ENCODE measurements around the gene CLMN.

CLMN gene

DNA sequence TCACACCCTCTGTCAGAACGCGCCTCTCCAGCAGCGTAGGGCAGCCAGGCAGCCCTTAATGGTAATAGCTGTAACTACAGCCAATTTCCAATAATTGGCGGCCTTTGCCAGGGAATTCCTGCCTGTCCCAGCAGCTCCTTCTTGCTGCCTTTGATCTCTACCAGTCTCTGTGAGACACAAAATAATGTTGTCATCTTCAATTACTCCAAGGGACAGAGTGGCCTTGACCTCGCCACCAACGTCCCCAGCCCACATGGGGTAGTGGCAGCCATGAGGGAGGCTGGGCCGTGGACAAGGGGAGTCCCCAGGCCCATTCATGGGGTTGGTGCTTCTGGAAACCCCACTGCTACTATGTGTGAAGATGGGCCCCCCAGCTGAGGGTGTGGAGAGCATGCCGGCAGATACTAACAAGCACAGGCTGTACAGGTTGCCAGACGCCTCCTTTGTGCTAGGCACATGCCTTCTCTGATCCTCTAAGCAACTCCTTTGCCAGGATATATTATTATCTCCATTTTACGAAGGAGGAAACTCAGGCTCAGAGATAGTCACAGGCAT lies 17.4 kb upstream of the CLMN start:
- TF ChIP-seq, protein P1, sequence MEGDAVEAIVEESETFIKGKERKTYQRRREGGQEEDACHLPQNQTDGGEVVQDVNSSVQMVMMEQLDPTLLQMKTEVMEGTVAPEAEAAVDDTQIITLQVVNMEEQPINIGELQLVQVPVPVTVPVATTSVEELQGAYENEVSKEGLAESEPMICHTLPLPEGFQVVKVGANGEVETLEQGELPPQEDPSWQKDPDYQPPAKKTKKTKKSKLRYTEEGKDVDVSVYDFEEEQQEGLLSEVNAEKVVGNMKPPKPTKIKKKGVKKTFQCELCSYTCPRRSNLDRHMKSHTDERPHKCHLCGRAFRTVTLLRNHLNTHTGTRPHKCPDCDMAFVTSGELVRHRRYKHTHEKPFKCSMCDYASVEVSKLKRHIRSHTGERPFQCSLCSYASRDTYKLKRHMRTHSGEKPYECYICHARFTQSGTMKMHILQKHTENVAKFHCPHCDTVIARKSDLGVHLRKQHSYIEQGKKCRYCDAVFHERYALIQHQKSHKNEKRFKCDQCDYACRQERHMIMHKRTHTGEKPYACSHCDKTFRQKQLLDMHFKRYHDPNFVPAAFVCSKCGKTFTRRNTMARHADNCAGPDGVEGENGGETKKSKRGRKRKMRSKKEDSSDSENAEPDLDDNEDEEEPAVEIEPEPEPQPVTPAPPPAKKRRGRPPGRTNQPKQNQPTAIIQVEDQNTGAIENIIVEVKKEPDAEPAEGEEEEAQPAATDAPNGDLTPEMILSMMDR (IDR thresholded peaks at IDR 0.05; ENCODE audit: borderline replicate concordance, insufficient read depth, low read depth, low read length) = no peak
- H3K4me3 ChIP-seq (ENCODE audit: low read depth, low read length) = no peak overlapping the region

DNA sequence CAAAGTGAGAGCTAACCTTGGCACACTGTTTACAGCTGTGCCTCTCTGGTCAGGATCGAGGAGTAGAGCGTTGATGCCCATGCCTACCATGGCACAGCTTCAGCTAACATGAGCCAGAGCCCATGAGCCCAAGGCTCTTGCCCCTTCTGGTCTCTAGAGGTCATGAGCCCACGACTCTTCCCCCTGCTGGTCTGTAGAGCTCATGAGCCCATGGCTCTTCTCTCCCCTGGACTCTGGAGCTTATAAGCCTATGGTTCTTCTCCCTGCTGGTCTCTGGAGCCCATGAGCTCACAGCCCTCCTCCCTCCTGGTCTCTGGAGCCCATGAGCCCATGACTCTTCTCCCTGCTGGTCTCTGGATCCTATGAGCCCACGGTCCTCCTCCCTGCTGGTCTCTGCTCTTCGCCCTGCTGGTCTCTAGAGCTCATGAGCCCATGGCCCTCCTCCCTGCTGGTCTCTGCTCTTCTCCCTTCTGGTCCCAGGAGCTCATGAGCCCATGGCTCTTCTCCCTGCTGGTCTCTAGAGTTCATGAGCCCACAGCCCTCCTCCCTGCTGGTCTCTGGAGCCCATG lies 16.6 kb upstream of the CLMN start:
- H3K4me3 ChIP-seq (ENCODE audit: low read depth, low read length) = no peak overlapping the region
- TF ChIP-seq, protein P1 (IDR thresholded peaks at IDR 0.05; ENCODE audit: borderline replicate concordance, insufficient read depth, low read depth, low read length) = no peak

DNA sequence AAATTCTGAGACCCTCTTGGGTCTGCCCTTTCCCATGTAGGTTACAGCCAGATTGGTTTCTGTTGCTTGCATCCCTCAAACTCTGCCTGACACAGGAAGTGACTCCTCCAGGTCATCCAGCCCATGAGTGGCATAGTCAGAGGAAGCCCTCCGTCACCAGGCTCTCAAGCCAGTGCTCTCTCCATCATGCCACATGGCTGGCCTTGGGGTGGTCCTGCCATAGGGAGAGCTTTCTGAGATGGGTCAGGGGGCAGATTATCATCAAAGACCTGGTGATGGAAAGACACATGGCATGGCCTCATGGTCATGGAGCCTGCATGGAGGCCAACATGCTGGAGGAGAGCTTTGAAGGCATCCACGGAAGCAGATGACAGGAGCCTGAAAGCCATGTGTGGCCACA lies 15.4 kb upstream of the CLMN start:
- no peak overlapping the region for H3K4me3 ChIP-seq (ENCODE audit: low read depth, low read length)
- TF ChIP-seq, protein P1 (IDR thresholded peaks at IDR 0.05; ENCODE audit: borderline replicate concordance, insufficient read depth, low read depth, low read length) = no peak

DNA sequence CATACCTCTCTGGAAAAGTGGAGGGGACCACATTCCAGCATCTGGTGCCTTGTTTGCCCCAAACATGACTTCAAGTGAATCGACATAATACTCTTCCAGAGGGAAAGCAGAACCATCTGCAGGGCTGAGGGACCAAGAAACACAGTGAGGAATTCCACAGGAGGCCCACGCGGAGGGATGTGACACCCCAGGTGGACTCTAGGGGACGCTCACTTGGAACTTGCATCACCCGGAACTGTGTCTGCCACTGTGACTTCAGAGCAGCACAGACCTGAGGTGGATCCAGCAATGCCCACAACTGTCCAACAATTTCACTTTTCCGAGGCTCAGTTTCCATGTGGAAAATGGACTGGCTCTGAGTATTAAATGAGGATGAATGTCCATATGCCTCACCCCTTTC lies 14.3 kb upstream of the CLMN start:
- TF ChIP-seq, protein P1 (IDR thresholded peaks at IDR 0.05; ENCODE audit: borderline replicate concordance, insufficient read depth, low read depth, low read length) = peak; percentile 41; the same call in 1 of the 2 replicates
- no peak overlapping the region for H3K4me3 ChIP-seq (ENCODE audit: low read depth, low read length)

DNA sequence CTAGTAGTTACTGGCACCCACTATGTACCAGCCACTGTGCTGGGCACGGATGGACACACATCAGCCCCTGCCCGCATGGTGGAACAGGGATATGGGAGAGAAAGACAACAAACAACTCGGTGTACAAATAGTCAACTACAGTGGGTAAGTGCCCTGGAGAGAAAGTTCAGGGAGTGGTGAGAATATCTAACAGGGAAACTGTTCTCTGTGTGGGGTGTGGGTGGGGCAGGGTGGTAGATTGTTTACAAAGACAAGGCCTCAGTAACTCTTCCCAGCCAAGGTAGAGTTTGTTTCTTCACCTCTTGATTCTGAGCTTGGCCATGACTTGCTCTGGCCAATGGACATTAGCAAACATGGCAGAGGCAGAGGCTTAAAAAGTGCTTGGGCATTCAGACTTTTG lies 12.9 kb upstream of the CLMN start:
- TF ChIP-seq, protein P1 (IDR thresholded peaks at IDR 0.05; ENCODE audit: borderline replicate concordance, insufficient read depth, low read depth, low read length) = no peak
- no peak overlapping the region for H3K4me3 ChIP-seq (ENCODE audit: low read depth, low read length)

DNA sequence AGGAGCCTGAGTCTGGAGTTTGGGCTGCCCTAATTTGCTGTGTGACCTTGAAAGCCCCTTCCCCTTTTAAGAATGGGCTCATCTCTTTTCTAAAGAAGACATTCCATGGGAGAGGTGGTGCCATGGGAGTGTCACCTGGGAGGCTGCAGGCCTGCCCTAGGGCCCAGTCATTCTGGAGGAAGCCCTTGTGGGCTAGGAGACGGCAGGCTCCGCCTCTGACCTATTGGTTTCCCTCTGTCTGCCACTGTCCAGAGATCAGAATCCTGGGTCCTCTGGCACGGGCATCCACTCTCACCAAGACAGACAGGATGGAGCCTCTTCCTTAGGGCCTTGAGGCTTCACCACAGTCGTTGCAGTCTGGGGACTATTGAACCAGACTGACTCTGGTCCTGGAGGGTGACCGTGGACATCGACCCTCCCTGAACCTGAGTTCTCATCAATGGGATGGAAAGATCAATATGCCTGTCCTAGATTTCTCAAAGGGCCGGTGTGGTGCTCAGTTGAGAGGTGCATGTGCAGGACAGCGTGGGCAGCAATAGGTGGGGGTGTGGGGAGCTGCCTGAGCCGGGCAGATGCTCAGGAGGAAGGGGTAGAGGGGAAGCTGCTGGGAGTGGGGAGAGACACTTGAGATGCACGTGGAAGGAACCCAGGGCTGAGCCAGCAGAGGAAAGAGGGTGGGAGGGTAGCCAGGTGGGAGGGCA lies 12.2 kb upstream of the CLMN start:
- H3K4me3 ChIP-seq (ENCODE audit: low read depth, low read length) = no peak overlapping the region
- TF ChIP-seq, protein P1 (IDR thresholded peaks at IDR 0.05; ENCODE audit: borderline replicate concordance, insufficient read depth, low read depth, low read length) = no peak

Measured in GM12875 (cell line).